Activated T-cell treated with anti-CD3 and anti-CD28 coated beads, Interleukin-2, amount 50 U/mL, for 24 hours (primary cell): Measurements from ENCODE around the gene PDE2A.

ENCODE experiments used
- DNase-seq: peaks from one replicate; pipeline ENCODE4 v3.0.0-alpha.2; 2020
- H3K27ac Mint-ChIP-seq: 2 replicates; pipeline ENCODE4 v1.8.0; 2020; ENCODE audit warnings: mild to moderate bottlenecking, mixed read lengths
- H3K27me3 Mint-ChIP-seq: 2 replicates; pipeline ENCODE4 v1.8.0; 2020; ENCODE audit warnings: mixed read lengths
- H3K36me3 Mint-ChIP-seq: 2 replicates; pipeline ENCODE4 v1.8.0; 2020; ENCODE audit warnings: low read depth, mixed read lengths
- H3K4me1 Mint-ChIP-seq: 2 replicates; pipeline ENCODE4 v1.8.0; 2020; ENCODE audit warnings: low read depth, mixed read lengths
- H3K4me3 Mint-ChIP-seq: 2 replicates; pipeline ENCODE4 v1.8.0; 2020; ENCODE audit warnings: mild to moderate bottlenecking, moderate library complexity, mixed read lengths
- H3K9me3 Mint-ChIP-seq: 2 replicates; pipeline ENCODE4 v1.8.0; 2020; ENCODE audit warnings: mixed read lengths

PDE2A gene

DNA sequence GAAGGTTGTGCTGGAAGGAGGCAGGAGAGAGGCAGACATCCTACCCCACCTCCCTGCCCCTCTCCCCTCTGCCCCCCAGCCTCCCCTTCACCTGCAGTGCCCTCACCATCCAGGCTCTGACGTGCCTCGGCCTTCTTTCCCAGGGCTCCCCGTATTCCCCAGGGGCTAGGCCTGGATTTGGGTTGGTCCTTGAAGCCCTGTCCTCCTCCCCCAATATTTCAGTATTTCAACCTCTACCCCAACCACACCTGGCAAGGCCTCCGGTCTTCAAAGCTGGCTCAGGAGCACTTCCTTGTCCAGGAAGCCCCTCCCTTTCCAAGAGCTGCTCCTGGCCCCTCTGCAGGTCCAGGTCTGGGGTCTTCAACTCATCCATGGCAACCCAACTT is 8.6 kb upstream of the PDE2A start:
- peaks cover 31% of the 10 kb centered on the region for H3K4me1 Mint-ChIP-seq
- DNase-seq, result no peak
- peaks cover 35% of the 10 kb centered on the region for H3K36me3 Mint-ChIP-seq
- no peaks in the 10 kb centered on the region for H3K9me3 Mint-ChIP-seq
- no peak overlapping the region for H3K4me3 Mint-ChIP-seq
- peak overlapping the region; percentile 24 for H3K27ac Mint-ChIP-seq
- peaks cover 7% of the 10 kb centered on the region for H3K27me3 Mint-ChIP-seq

DNA sequence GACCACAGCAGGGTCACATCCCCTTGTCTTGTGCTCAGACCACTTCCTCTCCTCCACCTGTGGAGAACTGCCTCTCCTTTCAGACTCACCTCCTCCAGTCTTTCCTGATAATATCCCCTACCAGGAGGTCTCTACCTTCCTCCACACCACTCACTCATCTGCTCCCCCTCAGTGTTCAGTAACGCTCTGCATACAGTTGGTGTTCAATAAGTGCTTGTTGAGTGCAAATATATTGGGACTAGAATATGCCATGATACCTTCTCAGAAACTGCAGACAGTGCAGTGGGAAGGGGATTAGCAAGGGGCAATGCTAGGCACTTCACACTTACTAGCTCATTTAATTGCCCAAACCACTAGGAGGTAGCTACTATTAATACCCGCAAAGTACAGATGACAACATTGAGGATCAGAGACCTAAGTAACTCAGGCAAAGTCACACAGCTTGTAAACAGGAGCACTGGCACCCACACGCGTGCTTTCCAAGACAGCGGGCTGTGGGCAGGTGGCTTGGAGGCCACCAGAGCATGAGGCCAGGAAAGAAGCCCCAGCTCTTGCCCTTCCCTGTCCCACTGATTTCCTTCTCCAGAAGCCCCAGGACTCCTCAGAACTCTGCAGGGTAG is 8.1 kb upstream of the PDE2A start:
- H3K4me1 Mint-ChIP-seq, result peaks cover 31% of the 10 kb centered on the region
- H3K27me3 Mint-ChIP-seq, result peaks cover 10% of the 10 kb centered on the region
- H3K4me3 Mint-ChIP-seq, result no peak overlapping the region
- H3K36me3 Mint-ChIP-seq, result peaks cover 30% of the 10 kb centered on the region
- no peak overlapping the region for H3K27ac Mint-ChIP-seq
- no peak for DNase-seq
- H3K9me3 Mint-ChIP-seq, result no peaks in the 10 kb centered on the region

DNA sequence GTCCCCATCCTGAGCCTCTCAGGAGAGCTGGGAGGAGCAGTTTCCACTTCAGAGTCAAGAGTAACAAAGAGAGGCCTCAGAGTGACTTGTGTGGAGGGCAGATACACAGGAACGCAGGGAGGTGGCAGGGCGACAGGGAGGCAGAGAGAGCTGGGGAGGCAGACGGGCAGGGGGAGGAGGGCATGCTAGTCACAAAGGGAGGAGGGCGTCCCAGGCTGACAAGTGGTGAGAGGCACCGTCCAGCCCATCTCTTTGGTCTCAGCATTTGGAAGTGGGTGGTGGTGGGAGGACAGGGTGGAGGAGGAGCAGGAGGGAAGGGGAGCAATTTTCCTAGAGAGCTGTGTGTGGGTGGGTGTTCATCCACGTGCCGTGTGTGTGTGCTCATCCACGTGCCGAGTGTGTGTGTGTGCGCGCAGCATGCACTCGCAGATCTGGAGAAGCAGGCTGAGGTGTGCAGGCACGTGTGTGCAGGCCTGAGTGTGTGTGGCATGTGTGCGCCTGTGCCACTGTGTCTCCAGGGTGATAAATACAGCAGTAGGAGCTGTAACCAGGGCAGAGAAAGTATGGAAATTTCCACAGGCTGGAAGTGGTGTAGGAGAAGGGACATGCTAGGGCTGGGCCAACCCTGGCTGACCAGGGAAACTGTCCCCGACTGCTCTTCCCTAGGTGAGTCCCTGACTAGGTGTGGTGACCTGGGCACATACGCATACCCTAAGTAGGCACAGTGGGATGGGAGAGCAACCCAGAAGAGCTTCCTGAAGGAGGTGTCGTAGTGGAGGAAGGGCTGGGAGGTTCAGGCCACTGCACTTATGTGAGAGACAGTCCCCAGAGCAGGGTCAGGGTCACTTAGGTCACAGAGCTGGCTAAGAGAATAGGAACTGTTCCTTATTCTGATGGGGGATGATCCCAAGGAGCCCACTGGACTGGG is 7.3 kb upstream of the PDE2A start:
- DNase-seq, result no peak
- H3K9me3 Mint-ChIP-seq, result no peaks in the 10 kb centered on the region
- no peak overlapping the region for H3K27ac Mint-ChIP-seq
- H3K4me1 Mint-ChIP-seq, result peaks cover 27% of the 10 kb centered on the region
- H3K27me3 Mint-ChIP-seq, result peaks cover 17% of the 10 kb centered on the region
- peaks cover 21% of the 10 kb centered on the region for H3K36me3 Mint-ChIP-seq
- no peak overlapping the region for H3K4me3 Mint-ChIP-seq

DNA sequence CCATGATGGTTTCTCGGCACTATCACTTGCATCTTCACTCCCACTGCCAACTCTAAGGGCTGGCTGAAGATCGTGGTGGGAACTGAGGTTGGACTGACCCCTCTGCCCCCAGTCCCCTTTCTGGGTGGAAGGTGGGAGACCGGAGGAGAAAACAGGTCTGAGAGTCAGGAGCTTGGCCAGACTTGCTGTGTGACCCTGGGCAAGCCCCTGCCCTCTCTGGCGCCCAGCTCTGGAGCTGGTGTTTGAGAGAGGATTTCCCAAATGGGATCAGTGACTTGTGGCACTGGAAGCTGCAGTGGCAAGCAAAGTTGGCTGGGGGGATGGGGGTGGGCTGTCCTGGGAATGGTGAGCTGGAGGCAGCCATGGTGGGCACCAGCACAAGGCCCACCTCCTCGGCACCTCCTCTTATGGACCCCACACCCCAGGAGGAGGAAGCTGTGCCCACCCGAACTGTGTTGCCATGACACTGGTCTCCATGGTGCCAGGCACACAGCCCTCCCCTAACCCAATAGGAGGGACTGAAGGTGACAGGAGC is 6.5 kb upstream of the PDE2A start:
- Mint-ChIP-seq H3K27ac (no peak overlapping the region), H3K36me3 (peaks cover 15% of the 10 kb centered on the region), H3K4me1 (peaks cover 19% of the 10 kb centered on the region), H3K27me3 (peaks cover 25% of the 10 kb centered on the region), H3K4me3 (no peak overlapping the region), H3K9me3 (no peaks in the 10 kb centered on the region)
- DNase-seq, result no peak

DNA sequence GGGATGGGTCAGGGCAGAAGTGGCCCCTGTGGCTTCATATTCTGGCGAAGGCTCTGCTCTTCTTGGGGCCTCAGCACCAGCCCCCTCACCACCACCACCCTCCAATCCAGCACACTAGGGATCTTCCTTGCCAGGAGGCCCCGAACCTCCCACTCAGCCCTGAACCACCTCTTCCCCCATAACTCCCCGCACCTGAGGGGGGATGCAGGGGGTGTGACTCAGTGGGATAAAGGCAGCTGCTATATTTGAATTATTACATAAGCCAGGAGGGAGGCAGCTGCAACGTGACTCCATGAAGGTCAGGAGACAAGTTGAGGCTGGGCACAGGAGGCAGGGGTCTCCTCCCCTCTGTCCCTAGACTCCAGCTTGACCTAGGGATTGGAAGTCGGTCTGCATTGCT is 5.6 kb upstream of the PDE2A start:
- peaks cover 10% of the 10 kb centered on the region for H3K36me3 Mint-ChIP-seq
- peaks cover 13% of the 10 kb centered on the region for H3K4me1 Mint-ChIP-seq
- no peak overlapping the region for H3K4me3 Mint-ChIP-seq
- no peak overlapping the region for H3K27ac Mint-ChIP-seq
- H3K27me3 Mint-ChIP-seq, result peaks cover 33% of the 10 kb centered on the region
- DNase-seq, result no peak
- H3K9me3 Mint-ChIP-seq, result no peaks in the 10 kb centered on the region

DNA sequence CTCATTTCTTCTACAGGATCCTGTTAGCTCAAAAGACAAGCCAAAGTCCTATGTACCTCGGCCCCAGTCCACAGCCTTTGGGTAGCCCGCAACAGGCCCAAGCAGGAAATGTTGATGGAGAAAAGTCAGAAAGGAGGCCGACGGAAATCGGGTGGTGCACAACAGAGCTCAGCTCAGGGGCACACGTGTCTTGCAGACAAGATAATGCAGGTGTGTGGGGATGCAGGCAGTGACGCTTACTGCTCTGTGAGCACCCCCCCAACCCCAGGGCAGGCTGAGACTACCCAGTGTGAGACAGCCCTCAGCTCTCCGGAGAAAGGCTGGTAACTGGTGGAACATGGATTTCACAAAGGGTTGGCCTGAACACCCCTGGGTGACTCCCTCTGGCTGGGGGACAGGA is 4.3 kb upstream of the PDE2A start:
- H3K27ac Mint-ChIP-seq, result no peak overlapping the region
- H3K4me1 Mint-ChIP-seq, result peaks cover 3% of the 10 kb centered on the region
- DNase-seq, result no peak
- no peaks in the 10 kb centered on the region for H3K9me3 Mint-ChIP-seq
- H3K27me3 Mint-ChIP-seq, result peaks cover 46% of the 10 kb centered on the region
- H3K36me3 Mint-ChIP-seq, result peaks cover under 1% of the 10 kb centered on the region
- H3K4me3 Mint-ChIP-seq, result no peak overlapping the region

DNA sequence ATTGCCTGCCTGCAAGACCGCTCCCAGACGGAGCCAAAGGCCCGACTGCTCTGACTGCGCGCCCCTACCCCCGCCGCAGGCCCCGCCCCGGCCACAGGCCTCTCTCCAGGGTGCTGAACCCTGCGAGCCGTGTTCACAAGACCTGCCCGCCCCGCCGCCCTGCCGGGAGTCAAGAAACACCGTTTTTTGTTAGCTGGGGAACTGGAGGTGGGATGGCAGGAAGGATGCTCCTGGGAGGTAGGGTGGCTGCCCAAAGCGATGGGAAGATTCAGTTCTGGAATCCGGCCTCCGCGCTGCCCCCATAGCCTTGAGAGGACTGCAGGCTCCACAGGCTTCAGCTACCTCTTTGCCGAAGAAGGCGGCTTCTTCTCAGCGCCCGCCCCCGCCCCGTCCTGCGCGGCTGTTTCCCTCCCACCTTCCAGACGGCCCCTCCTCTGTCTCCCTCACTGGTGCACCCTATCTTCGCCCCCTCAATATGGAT is 2.7 kb upstream of the PDE2A start:
- DNase-seq, result peak; percentile 81
- Mint-ChIP-seq H3K9me3 (no peaks in the 10 kb centered on the region), H3K27ac (no peak overlapping the region), H3K27me3 (peaks cover 63% of the 10 kb centered on the region), H3K36me3 (no peaks in the 10 kb centered on the region), H3K4me1 (peaks cover 3% of the 10 kb centered on the region), H3K4me3 (no peak overlapping the region)

DNA sequence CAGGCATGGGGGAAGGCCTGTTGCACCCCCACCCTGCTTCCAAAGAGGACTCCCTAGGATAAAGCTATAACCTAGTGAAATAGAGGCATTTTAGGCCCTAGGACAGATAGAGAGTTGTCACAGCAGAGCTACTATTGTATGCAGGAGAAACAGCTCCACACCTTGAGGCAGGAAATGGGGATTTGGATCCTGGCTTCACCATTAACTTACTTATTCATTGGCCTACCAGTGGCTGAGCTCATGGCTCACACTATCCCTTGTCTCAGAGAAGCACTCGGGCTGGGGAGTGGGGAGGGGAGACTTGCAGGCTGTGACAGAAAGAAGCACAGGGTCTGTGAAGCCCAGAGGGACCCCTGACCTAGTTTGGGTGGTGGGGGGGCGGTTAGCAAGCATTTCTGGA is 999 bp upstream of the PDE2A start:
- Mint-ChIP-seq H3K27ac (no peak overlapping the region), H3K4me3 (no peak overlapping the region), H3K9me3 (no peaks in the 10 kb centered on the region), H3K27me3 (peaks cover 77% of the 10 kb centered on the region), H3K36me3 (no peaks in the 10 kb centered on the region), H3K4me1 (peaks cover 3% of the 10 kb centered on the region)
- DNase-seq, result no peak

DNA sequence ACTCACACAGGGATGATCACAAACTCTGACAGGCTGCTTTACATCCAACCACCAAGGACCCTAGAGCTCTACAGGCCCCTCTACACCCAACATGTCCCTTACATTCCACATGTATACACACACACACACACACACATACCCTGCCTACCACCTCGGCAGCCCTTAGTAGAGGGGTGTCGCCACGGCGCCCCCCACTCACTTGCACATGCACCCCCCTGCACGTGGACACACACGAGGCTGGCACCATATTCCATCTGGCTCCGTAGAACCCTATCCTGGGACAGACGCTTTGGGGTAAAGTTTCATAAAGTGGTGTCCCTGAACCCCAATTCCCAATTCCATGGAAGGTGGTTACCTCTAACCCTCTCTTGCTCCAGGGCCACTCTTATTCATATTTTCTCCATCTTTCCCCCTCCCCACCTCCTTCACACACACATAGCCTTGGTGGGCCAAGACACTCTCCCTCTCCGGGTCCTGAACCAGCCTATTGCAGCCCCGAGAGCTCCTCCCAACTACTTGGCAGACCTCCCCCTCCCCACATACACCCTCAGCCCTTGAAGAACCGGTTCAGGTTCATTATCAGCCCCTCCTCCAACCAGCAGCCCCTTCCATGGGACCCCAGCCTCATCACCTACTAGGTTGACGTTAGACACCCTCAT is 809 bp downstream of the PDE2A start:
- Mint-ChIP-seq H3K4me3 (no peak overlapping the region), H3K4me1 (peaks cover 13% of the 10 kb centered on the region), H3K36me3 (no peaks in the 10 kb centered on the region), H3K27ac (no peak overlapping the region), H3K27me3 (peaks cover 88% of the 10 kb centered on the region), H3K9me3 (no peaks in the 10 kb centered on the region)
- DNase-seq, result no peak

DNA sequence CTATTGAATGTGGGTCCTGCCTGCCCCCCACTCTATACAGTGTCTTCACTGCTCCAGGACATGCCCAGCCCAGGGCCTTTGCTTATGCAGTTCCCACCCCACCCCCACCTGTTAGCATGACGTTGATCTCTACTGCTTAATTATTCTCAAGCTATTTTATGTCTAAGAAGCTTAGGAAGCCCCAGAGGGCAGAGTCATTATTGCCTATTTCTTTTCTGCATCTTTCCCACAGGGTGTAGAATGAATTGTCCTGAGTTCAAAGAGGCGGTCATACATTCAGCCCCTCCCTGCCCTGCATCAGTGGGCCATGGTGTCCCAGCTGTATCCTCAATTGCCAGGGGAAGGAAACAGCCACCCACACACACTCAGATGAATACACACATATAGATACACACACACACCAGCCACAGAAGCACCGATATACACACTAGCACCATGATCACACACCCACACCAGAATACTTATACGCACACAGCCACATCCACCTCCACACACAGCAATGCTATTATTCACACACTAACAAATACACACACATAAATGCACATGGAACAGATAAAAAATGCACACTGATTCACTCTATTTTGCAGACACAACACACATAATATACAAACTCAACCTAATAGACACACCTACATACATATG is 1.5 kb downstream of the PDE2A start:
- H3K36me3 Mint-ChIP-seq, result no peaks in the 10 kb centered on the region
- H3K27ac Mint-ChIP-seq, result no peak overlapping the region
- no peaks in the 10 kb centered on the region for H3K9me3 Mint-ChIP-seq
- peaks cover 15% of the 10 kb centered on the region for H3K4me1 Mint-ChIP-seq
- H3K27me3 Mint-ChIP-seq, result peaks cover 88% of the 10 kb centered on the region
- H3K4me3 Mint-ChIP-seq, result no peak overlapping the region
- no peak for DNase-seq

DNA sequence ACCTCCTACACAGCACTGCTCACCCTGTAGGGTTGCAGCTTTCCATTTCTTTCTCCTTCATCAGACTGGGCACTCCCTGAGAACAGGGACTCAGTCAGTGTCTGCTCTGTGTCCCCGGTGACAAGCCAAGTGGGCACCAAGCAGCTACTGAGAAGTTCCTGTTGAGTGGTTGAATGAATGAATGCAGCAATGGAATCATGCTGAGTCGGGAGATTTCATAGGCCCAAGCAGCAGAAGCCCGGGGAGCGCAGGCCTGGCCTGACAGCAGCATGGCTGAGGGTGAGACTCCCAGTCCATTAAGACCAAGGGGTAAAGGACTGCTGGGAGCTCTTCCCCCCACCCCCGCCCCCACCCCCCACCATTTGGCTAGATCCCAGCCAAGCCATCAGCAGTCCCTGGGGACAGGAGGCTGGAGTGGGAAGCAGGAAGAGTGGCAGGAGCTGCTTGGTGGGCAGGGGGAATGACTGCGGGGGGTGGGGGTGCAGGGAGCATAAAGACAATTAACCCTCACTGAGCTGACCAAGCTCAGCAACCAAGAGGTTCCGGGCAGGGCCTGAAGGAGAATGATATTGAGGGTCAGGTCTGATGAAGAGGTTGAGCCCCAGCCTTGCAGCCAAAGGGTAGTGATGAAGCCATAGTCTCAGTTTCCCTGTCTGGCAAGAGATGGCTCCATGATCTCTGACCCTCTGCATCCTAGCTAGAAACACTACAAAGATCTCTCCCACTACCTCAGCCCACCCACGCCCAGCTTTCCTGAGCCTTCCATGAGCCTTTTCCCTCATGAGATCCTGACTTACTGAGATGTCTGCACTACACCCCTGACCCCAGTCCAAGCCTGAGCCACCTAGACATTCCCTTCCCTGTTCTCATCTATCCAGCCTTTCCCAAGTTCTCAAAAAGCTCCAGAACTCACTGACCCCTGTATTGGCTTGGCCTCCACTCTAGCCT is 2.8 kb downstream of the PDE2A start:
- Mint-ChIP-seq H3K27me3 (peaks cover 90% of the 10 kb centered on the region), H3K4me3 (no peak overlapping the region), H3K9me3 (peaks cover 8% of the 10 kb centered on the region), H3K4me1 (peaks cover 12% of the 10 kb centered on the region), H3K27ac (no peak overlapping the region), H3K36me3 (no peaks in the 10 kb centered on the region)
- no peak for DNase-seq

DNA sequence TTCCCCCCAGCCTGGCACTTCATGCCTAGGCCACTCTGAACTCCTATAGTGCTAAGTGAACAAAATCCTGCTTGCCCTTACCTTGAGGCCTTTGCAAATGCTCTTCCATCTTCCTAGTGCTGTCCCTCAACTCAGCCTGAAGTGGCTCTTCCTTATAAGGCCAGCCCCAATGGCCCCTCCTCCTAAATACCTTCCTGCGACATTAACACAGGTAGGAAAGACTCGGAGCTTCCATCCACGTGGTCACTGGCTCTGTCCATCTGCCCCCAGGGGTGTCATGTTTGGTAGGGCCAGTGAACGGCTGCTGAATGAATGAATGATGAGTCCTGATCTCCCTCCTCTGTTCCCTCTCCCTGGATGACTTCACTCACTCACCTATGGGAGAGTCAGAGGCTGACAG is 4.2 kb downstream of the PDE2A start:
- Mint-ChIP-seq H3K27ac (no peak overlapping the region), H3K9me3 (peaks cover 8% of the 10 kb centered on the region), H3K4me1 (peaks cover 12% of the 10 kb centered on the region), H3K36me3 (no peaks in the 10 kb centered on the region), H3K27me3 (peaks cover 90% of the 10 kb centered on the region), H3K4me3 (no peak overlapping the region)
- DNase-seq, result no peak

DNA sequence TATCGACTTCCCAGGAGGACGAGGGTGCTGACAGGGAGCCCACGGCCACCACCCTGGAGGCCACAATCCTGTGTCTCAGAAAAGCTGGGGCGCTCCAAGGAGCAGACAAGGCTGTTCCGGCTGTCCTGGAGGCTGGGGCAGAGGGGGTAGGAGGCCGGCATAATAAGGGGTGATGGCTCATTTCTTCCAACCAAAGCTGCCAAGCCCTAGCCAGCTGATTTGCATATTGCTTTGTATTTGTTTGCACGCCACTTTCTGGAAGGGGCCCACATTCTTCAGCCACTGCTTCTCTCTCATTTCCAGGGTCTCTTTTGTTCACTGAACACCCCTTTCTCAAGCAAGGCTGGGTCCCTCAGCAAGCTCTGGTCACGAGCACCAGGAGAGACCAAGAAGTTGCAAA is 4.7 kb downstream of the PDE2A start:
- Mint-ChIP-seq H3K27me3 (peaks cover 87% of the 10 kb centered on the region), H3K27ac (no peak overlapping the region), H3K4me1 (peaks cover 12% of the 10 kb centered on the region), H3K9me3 (peaks cover 8% of the 10 kb centered on the region), H3K36me3 (no peaks in the 10 kb centered on the region), H3K4me3 (no peak overlapping the region)
- DNase-seq, result no peak
